Islet precursor cell (in vitro differentiated cells): ENCODE data around the gene MTAP.
"Not testable (repeated sequence)": the region's sequence is repeated elsewhere in the genome, so short reads cannot be mapped to it uniquely, and the experiment has no call there.

Experiments used
- DNase-seq: peaks from one replicate; pipeline ENCODE4 v3.0.0-alpha.2; 2018

Gene MTAP

DNA sequence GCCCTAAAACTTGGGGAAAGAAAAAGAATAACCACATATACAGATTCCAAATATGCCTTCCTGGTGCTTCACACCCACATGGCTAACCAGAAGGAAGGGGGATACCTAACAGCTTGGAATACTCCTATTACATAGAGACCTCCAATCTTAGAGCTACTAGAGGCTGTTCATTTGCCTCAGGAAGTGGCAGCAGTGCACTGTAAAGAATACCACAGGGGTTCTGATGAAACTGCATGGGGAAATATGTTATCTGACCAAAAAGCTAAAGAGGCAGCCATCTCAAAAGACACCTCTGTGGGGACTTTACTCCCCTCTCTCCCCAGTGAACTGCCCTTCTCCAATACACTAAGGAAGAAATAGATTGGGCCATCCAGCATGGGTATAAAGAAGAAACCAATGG lies 125.3 kb downstream of the MTAP start:
- no peak for DNase-seq

DNA sequence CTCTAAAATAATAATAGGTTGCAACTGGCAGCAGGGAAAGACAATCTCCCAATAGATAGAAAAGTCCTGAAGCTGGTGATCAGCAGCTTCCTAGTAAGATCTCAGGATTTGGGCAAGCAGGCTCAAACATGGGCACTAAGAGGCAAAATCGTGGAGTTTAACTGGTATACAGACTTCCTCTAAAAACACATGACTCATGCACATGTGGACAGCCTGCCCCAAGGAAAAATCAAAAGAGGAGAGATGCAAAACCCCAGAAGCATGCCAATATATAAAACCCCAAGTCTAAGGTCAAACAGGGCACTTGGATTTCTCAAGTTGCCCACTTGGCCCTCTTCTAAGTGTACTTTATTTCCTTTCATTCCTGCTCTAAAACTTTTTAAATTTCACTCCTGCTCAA lies 129.0 kb downstream of the MTAP start:
- no peak for DNase-seq

GRCh38 chr9:21933281-21933680 lies 130.8 kb downstream of the MTAP start:
- DNase-seq: no peak

DNA sequence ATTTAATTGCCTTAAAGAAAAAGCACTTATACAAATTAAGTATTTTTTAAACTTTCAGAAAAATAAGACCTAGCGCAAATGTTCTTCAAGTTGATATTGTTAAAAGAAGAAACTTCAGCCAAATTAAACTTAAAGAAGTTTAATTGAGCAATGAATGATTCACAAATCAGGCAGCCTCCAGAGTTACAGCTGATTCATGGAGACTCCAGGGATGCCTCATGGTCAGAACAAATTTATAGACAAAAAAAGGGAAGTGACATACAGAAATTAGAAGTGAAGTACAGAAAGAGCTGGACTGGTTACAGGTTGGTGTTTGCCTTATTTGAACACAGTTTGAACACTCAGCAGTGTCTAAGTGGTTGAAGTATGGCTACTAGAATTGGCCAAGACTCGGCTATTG lies 131.4 kb downstream of the MTAP start:
- DNase-seq: no peak

GRCh38 chr9:21935631-21936030 lies 133.2 kb downstream of the MTAP start:
- no peak for DNase-seq

- DNase-seq: no peak
These were observed 133.7 kb downstream of the MTAP start for GRCh38 chr9:21936161-21936560.

DNA sequence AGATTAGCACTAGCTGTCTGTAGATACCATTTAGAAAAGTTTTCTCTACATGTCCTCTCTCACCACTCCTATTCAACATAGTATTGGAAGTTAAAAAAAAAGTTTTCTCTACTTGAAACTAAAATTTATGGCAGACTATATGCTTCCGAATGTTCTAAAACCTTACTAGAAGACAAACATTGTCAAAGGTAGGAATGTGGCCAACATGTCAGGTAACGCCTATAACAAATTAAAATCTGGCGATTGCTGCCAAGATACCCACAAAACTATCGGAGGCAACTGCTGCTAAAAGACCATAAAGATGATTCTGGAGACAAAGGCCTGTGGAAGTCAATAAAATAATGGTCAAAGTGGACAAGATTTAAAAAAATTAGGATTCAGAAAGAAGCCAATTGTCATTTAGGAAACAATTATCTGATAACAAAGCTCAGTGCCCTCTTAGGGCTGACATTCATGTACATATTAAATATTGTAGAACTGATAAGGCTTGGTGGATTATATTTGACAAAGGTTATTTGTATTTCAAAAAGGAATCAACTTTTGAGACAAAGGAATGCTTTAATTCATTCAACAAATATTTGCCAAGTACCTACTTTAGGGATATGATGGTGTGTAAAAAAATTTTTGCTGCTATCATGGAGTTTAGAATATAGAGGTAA lies 139.0 kb downstream of the MTAP start:
- DNase-seq: no peak

DNA sequence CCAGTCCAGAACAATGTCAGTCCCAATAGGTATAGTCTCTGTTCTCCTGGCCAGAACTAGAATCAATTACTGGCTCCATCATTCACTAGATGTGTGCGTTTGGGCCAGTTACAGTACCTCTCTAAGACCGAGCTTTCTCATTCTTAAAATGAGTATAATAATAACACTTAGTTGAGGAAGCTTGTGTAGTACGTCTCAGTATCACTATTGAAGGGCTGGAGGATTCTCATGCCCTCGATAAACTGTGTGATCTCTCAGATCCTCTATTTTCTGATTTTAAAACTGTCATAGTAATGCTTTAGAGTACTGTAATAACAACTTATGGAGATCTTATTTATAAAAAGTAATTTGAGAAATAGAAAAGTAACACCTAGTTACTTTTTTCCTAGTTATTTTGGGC lies 141.0 kb downstream of the MTAP start:
- no peak for DNase-seq

GRCh38 chr9:21945606-21946005 lies 143.2 kb downstream of the MTAP start:
- no peak for DNase-seq

- DNase-seq: no peak
These were observed 156.4 kb downstream of the MTAP start for GRCh38 chr9:21958833-21959232.

DNA sequence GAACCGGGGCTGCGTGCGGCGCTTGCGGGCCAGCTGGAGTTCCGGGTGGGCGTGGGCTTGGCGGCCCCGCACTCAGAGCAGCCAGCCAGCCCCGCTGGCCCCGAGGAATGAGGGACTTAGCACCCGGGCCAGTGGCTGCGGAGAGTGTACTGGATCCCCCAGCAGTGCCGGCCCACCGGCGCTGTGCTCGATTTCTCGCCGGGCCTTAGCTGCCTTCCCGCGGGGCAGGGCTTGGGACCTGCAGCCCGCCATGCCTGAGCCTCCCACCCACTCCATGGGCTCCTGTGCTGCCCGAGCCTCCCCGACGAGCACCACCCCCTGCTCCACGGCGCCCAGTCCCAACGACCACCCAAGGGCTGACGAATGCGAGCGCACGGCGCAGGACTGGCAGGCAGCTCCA lies 156.8 kb downstream of the MTAP start:
- not testable (repeated sequence) for DNase-seq

GRCh38 chr9:21961569-21961968 lies 159.1 kb downstream of the MTAP start:
- no peak for DNase-seq

DNA sequence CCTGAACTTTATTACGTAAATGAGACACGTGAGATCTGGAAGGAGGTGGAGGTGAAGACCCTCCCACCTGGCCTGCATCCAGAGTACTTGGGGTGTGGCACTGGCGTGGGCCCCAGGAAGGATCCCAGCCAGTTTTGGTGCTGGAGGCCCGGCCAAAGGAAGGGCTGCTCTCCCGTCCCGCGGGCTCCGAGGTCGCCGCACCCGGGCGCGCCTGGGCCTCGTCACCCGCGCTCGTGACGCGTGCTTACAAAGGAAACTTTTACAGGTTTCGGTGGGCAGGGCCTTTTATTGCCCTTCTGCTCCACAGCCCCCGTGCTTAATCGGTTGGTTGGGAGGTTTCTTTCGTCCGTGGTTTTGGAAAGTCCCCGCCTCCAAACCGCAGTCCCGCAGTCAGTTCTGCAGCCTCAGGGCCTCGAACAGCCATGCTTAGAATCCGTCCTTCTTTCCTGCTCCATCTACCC lies 162.5 kb downstream of the MTAP start:
- DNase-seq: peak; percentile 63

GRCh38 chr9:21965401-21965951 lies 163.0 kb downstream of the MTAP start:
- DNase-seq: peak; percentile 86

DNA sequence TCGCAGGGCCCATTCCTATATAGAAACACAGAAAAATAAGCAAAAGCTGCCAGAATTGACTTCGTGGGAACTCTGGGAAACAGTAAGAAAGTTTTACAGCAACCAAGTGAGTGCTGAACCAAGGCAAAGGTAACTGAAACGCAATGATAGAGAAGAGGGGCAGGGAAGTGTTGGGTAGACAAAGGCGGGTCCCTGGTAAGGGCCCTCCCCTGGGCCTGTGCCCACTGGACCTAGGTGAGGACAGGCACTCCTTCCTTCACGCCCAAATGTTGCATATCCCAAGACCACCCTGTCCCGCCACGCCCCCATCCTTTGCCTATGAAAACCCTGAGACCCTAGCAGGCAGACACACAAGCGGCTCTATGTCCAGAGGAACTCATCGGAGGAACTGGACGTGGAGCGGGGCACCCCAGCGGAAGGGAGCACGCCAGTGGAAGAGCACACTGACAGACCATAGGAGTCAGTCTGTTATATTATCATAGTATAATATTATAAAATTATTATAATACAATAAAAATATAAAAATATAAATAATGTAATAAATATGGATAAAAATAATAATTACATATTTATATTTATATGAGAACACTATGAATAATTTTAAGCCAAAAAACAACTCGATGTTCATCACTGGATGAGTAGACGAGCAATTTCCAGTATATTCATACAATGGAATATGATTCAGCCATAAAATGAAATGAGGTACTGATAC lies 163.9 kb downstream of the MTAP start:
- no peak for DNase-seq

GRCh38 chr9:21967169-21967568 lies 164.7 kb downstream of the MTAP start:
- DNase-seq: no peak

GRCh38 chr9:21967702-21968101 lies 165.3 kb downstream of the MTAP start:
- DNase-seq: no peak

DNA sequence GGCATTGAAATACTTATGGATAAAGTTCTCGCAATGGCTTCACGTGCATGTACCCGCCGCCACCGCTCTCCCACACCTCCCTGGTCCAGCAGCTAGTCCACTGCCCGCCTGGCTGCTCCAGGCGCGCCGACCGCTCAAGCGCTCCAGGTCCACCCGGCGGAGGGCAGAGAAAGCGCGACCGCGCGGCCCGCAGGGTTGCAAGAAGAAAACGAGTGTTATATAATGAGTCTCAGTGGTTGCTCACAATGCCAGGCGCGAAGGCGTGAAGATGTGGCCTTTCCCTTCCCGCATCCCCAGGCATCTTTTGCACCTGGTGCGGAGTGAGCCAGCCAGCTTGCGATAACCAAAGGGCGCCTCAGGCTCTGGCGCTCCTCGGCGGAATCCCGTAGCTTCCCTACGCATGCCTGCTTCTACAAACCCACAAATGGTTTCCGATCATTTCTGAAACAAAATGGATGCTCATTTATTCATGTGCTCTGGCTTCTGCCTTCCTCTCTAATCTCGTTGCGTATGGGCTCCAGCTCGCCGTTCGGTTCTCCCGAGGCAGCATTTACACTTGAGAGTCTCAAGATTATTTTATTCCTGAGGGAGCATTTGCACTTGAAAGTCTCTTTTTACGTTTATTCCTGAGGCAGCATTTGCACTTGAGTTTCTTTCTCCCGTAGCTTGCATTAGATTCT lies 166.0 kb downstream of the MTAP start:
- DNase-seq: peak; percentile 80

GRCh38 chr9:21969011-21969940 lies 166.8 kb downstream of the MTAP start:
- DNase-seq: peak; percentile 77

- no peak for DNase-seq
These were observed 167.7 kb downstream of the MTAP start for GRCh38 chr9:21969951-21970799.

DNA sequence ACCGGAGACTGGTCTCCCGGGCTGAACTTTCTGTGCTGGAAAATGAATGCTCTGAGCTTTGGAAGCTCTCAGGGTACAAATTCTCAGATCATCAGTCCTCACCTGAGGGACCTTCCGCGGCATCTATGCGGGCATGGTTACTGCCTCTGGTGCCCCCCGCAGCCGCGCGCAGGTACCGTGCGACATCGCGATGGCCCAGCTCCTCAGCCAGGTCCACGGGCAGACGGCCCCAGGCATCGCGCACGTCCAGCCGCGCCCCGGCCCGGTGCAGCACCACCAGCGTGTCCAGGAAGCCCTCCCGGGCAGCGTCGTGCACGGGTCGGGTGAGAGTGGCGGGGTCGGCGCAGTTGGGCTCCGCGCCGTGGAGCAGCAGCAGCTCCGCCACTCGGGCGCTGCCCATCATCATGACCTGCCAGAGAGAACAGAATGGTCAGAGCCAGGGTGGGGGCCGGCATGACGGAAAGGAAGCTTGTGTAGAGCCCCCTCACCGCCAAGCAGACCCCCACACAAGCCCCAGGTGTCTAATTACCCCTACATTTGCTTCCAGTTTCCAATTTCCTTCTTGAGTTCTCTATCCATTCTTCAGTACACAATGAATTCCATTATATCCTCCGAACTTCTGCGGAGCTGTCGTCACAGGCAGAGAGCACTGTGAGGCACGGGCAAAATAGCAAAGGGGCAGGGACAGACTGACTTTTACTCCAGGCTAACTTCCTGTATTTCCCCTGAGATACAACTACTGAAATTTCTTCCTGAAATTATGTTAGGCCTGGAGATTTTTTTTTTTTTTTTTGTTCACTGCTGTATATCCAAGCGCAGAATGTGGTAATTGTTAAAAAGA lies 168.6 kb downstream of the MTAP start:
- DNase-seq: peak; percentile 66
